C4-2B (cell line): Measurements from ENCODE around the gene GNB1.

Experiments used
- CTCF ChIP-seq: fragments of 450-650 bp; conservative IDR thresholded peaks from 2 replicates; pipeline ENCODE4 v1.5.1; 2017; ENCODE audit warnings: mild to moderate bottlenecking
- ZFX ChIP-seq: fragments of 450-650 bp; IDR thresholded peaks from 2 replicates; pipeline ENCODE4 v1.6.1; 2017

DNA sequence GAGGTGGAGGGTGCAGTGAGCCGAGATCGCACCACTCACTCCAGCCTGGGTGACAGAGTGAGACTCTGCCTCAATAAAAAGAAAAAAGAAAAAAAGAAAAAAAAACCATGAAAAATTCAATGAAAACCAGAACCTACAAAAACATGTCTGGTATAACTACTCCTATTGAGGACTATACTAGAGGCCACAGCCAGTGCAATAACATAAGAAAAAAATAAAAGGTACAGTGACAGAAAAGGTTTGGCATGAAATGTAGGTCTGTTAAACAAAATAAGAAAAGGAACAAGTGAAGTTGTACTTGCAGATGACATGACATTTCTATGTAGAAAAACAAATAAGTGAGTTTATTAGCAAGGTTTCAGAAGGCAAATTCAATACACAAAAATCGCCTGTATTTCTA is 120.8 kb downstream of the GNB1 start:
- TF ChIP-seq CTCF (no peak), ZFX (no peak)
